Cardiac fibroblast (primary cell): ENCODE results near the gene CCNL1.
A peak's percentile ranks its signal among the peaks of the same experiment; 100 is the strongest.
"Not testable (repeated sequence)": the region's sequence is repeated elsewhere in the genome, so short reads cannot be mapped to it uniquely, and the experiment has no call there.

Source experiments
- DNase-seq, 2 donors: peaks; one replicate each; pipeline versions ENCODE4 v3.0.0 to v3.0.0-alpha.2; 2010; ENCODE audit warnings: low read depth in 2 of 2
- H3K4me3 ChIP-seq, 2 donors: replicated peaks in 1 of 2; 1 replicate in 1 of 2; 2 replicates in 1 of 2; pipeline ENCODE4 v1.5.1; 2011; ENCODE audit warnings: low read depth in 2 of 2, low read length in 2 of 2, mild to moderate bottlenecking in 2 of 2, moderate library complexity in 1 of 2
- TF ChIP-seq, protein P1 (sequence below): IDR thresholded peaks from one replicate; pipeline ENCODE4 v1.5.1; 2011; ENCODE audit warnings: low read depth, mild to moderate bottlenecking, low read length, inconsistent platforms

CCNL1 gene

DNA sequence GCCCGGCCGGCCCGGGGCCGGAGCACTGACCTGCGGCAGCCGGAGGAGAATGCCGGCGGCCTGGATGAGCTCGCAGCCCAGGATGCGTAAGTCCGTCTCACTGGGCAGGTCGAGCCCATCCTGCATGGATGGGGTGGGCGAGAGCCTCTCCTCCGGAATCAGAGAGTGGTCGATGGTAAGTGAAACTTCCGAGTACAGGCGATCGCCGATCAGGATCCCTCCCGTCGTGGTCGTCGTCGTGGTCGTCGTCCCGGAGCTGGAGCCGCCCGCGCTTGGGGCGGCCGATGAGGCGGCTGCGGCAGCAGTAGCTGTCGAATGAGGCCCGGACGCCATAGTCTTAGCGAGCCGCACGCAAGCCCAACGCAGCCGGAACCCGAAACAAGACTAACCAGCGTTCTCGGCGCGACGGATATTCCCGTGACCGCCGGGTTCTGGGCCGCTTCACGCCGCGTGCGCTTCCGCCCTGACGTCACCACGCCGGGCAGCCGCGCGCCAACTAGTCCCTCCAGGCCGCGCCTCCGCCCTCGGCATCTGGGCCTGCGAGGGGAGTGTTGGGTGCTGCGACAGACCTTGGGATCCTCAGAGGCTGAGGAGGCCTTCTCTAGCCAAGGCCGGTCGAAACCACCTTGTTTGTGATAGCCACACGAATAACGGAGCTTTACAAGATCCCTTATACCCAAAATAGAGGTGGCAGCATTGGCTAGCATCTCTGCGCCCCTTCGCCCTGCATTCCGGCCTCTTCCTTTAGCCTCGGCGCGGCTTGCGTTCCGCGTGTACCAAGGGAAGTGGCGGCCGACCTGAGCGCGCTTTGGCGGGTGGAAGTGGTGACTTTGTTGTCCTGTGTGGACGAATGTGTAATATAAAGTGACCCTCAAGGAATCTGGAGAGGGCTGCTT, at the start of gene CCNL1:
CCNL1 (minus strand) TSS at position 386 of the 896 bp plus-strand sequence; CDS start at position 333, 53 bp downstream.
- TF ChIP-seq, protein P1, sequence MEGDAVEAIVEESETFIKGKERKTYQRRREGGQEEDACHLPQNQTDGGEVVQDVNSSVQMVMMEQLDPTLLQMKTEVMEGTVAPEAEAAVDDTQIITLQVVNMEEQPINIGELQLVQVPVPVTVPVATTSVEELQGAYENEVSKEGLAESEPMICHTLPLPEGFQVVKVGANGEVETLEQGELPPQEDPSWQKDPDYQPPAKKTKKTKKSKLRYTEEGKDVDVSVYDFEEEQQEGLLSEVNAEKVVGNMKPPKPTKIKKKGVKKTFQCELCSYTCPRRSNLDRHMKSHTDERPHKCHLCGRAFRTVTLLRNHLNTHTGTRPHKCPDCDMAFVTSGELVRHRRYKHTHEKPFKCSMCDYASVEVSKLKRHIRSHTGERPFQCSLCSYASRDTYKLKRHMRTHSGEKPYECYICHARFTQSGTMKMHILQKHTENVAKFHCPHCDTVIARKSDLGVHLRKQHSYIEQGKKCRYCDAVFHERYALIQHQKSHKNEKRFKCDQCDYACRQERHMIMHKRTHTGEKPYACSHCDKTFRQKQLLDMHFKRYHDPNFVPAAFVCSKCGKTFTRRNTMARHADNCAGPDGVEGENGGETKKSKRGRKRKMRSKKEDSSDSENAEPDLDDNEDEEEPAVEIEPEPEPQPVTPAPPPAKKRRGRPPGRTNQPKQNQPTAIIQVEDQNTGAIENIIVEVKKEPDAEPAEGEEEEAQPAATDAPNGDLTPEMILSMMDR, result no peak
- peak; percentile 99 to 100 for DNase-seq
- H3K4me3 ChIP-seq, result peak within 1 kb of the TSS; percentile 77 to 90

GRCh38 chr3:157204880-157205279, 44.9 kb upstream of the CCNL1 start:
- no peak overlapping the region for H3K4me3 ChIP-seq
- peak in 1 of 2 donors; percentile 38 for DNase-seq
- TF ChIP-seq, protein P1, result no peak

DNA sequence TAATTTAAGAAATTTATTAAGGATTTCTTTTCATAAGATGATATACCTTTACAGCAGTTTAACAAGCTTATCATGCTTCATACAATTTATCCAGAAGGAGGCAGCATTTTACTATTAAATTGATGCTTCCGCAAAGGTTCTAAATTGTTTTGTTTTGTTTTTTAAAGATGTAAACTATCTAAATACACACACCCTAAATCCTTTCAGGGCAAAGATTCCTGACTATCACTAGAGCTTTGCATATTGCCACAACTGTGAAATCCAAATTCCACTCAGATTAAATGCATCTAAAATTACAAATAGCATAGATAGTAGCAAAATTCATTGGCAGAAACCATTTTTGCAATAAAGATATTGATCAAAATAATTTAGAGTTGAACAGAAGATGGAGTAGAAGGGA, 44.5 kb upstream of the CCNL1 start:
- H3K4me3 ChIP-seq, result no peak overlapping the region
- DNase-seq, result peak; percentile 80 to 86
- TF ChIP-seq, protein P1, result peak; percentile 46

GRCh38 chr3:157201648-157202278, 41.8 kb upstream of the CCNL1 start:
- TF ChIP-seq, protein P1, result peak; percentile 59
- no peak overlapping the region for H3K4me3 ChIP-seq
- DNase-seq, result peak; percentile 65 to 78

- peak; percentile 58 to 63 for DNase-seq
- TF ChIP-seq, protein P1, result no peak
- no peak overlapping the region for H3K4me3 ChIP-seq
These were observed 39.9 kb upstream of the CCNL1 start for GRCh38 chr3:157199841-157200240.

- DNase-seq, result peak in 1 of 2 donors; percentile 15
- TF ChIP-seq, protein P1, result no peak
- no peak overlapping the region for H3K4me3 ChIP-seq
These were observed 36.0 kb upstream of the CCNL1 start for GRCh38 chr3:157195965-157196364.

- DNase-seq, H3K4me3 ChIP-seq: not testable (repeated sequence)
These were observed 31.2 kb upstream of the CCNL1 start for GRCh38 chr3:157191149-157191548.
